Measurements from ENCODE around the gene HOXA2.

Gene HOXA2

GRCh38 chr7:27141137-27141922, 38.8 kb upstream of the HOXA2 start:
- FAIRE-seq = no peak

GRCh38 chr7:27140126-27140857, 37.8 kb upstream of the HOXA2 start:
- FAIRE-seq = peak; percentile 66

DNA sequence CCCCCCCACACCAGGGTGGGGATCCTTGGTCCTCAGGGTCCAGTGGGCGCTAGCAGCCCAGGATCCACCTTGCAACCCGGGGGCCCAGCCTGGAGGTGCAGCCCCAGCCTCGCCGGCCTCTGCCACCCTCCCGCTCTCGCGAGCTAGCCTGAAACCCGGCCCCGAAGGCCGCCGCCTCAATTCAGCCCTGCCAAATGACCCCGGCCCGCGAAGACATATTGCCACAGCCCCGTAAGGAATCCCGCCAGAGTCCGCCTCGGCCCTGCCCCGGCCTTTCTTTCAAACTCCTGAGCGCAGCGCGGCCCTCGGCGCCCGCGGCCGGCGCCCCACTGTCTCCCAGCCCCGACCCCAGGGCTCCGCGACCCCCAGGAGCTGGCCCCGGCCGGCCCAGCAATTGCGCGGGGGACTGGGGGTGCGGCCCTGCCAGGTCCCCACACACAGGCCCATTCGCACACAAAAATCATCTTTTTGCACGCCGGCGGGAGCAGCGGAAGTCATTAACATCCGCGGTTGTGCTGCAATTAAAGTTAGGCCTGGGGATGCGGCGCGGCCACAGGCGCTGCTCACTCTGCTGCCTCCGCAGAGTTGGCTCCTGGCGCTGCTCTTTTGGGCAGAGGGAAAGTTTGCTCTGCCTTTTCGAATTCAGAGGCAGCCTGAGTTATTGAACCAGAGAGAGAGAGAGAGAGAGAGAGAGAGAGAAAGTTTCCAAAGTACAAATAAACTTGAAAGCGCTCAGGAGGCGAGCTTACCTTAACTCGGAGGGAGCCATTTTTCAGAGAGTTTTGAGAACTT, 37.0 kb upstream of the HOXA2 start:
- FAIRE-seq = no peak

DNA sequence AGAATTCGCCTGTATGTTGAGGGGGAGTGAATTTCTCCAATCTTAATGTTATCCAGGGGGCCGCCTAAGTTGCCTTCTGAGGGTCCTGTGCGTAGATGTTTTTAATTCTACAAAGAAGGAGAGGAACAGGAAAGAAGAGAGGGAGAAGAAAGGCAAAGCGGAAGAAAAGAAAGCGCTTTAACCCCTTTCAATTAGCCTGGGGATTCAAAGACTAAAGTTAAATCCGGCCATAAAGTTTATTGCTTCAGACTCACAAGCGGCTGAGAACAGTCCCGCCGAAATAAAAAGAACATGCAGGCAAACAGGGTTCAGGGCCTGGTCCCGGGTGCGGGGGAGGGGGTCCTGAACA, 36.5 kb upstream of the HOXA2 start:
- FAIRE-seq = no peak

DNA sequence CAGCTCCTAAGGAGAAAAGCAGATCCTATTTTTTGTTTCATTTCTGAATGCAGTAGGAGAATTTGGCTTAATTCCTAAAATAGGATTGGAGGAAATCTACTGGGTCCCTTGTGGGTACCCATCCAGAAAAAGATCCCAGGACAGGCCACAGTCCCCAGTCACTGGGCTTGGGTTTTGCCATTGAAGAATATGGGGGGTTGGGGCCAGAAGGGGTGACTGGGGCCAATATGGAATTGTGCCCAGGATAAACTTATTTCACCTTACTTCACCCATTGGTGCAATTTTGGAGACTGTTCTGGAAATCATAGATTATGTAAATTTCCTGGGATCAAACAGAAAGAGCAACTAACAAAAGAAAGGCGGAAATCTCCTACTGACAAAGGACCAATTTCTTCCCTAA, 36.0 kb upstream of the HOXA2 start:
- no peak for FAIRE-seq

DNA sequence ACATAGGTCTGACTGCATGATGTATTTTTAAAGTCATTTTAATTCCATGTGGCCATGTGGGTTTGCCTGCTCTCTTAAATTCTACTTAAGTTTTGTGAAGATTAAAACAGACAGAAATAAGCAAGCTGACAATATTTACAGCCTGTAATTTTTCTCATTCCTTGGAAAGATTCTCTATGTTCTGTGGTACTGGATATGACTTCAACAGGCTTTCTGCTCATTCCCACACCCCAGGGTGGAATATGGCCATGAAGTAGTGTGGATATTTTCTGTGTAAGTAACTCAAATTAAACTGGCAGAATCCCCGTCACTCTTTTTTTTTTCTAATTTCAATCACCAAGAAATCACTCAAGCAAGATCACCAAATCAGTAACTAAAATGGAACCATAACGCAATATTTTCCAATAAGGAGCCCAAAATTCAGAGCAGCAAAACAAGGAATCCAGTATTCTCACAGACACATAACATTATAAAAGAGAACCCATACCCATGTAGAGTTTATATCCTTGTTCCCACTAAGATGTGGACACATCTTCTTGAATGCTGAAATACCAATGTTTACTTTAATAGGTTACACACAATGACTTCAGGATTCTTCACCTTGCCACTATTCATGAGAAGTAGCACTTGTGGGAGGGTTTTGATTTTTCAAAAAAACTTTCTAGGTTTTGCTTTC, 35.3 kb upstream of the HOXA2 start:
- FAIRE-seq = no peak

DNA sequence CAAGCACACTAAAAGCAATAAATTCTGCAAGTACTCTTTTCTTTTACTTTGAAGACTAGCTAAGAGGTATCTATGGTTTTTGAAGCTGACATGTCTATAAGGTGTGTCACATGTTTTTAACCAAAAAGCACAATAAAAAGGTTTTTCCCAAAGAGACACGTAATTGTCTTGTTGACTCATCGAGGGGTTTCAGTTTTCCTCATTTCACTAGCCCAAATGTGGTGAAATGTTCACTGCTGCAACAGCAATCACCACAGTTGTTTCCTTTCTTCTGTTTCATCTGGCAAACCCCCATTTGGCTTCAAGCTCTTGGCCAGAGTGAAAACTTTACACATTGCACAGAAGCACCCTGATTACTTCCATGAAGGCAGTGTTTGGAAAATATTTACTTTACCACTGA, 31.9 kb upstream of the HOXA2 start:
- FAIRE-seq = no peak

GRCh38 chr7:27133409-27134231, 31.1 kb upstream of the HOXA2 start:
- no peak for FAIRE-seq

- FAIRE-seq = no peak
These were observed 30.5 kb upstream of the HOXA2 start for GRCh38 chr7:27132978-27133377.

GRCh38 chr7:27132214-27132613, 29.7 kb upstream of the HOXA2 start:
- FAIRE-seq = no peak

GRCh38 chr7:27131390-27131819, 28.9 kb upstream of the HOXA2 start:
- no peak for FAIRE-seq

- no peak for FAIRE-seq
These were observed 28.3 kb upstream of the HOXA2 start, which contains the start of gene HOXA4 for GRCh38 chr7:27130540-27131389. Gene HOXA4, minus strand, starts transcription at chr7:27130757. Its CDS starts 24 bp downstream, at chr7:27130733.

GRCh38 chr7:27129729-27130539, 27.5 kb upstream of the HOXA2 start:
- FAIRE-seq = no peak

DNA sequence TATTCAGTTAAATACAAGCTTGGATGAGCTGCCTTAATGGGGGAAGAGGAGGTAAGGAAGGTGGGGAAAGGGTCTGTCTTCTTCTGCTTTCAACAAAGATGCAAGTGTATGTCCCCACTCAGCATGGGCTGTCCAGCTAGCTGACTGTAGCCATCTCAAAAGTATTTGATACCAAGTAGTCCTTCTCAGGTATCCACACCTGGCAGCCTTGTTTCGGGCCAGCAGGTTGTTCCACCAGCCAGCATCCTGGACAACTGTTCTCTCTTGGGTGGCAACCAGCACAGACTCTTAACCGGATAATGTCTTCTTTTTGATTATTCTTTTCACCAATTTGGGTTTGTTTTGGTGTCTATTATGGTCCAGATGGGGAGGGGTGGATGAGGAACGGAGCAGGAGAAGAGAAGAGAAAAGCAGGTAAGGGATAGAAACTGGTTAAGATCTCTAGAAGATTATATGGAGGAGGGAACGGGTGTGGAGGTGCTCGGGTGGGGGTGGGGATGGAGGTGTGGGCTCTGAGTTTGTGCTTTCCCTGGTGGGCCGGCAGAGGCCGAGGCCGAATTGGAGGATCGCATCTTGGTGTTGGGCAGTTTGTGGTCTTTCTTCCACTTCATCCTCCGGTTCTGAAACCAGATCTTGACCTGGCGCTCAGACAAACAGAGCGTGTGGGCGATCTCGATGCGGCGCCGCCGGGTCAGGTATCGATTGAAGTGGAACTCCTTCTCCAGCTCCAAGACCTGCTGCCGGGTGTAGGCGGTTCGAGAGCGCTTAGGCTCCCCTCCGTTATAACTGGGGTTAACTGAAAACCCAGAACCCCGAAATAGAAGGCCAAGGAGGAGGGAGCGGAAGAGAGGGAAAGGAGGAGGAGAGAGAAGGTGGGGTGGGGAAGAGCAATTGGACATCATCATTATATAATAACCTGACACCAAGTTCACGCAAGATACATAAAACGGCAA, 26.6 kb upstream of the HOXA2 start:
- FAIRE-seq = no peak

GRCh38 chr7:27128034-27128433, 25.6 kb upstream of the HOXA2 start:
- no peak for FAIRE-seq

DNA sequence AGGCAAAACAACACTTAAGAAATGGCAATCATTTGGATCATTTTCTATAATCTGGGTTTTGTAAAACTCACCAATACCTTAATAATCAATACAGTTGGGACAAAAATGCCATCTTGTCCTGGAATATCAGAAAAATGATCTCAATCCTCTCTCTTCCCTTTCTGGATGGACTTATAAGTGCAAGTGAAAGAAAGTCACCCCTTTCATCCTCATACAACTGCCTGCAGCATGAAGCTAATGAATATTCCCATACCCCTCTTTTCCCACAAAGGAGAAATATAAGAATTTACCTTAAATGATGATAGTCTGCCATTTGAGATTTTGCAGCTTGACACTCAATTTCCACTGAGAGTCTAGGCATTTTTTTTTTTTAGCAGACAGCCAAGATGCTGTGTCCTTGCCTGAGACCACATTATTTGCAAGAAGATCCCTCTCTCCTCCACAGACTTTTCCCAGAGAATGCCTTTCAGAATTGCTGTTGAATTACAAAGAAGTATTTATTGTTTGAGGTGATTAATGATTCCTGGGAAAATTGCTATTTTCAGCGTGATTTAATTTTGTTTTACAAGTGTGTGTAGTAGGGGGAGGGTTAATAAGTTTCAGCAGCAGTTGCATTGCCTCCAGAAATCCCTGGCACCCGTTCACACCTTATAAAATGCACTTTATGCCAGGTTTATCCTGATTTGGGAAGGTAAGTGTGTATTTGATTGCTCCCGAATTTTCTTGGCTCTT, 24.3 kb upstream of the HOXA2 start:
- FAIRE-seq = no peak

GRCh38 chr7:27125986-27126394, 23.5 kb upstream of the HOXA2 start:
- no peak for FAIRE-seq

All from colon (tissue), 2 donors.